B cell (primary cell): ENCODE results near the gene MICA.

Experiments used
- EZH2 ChIP-seq: IDR thresholded peaks from 2 replicates; pipeline ENCODE4 v1.6.1; 2012; ENCODE audit warnings: borderline replicate concordance, low read depth, mild to moderate bottlenecking, moderate library complexity, low read length; ENCODE audit not compliant: insufficient read depth, poor library complexity, severe bottlenecking
- TF ChIP-seq, protein P1 (sequence below): fragments of 200-600 bp; IDR thresholded peaks from one replicate; pipeline ENCODE4 v1.8.0; 2022; ENCODE audit warnings: antibody characterized with exemption, mild to moderate bottlenecking

DNA sequence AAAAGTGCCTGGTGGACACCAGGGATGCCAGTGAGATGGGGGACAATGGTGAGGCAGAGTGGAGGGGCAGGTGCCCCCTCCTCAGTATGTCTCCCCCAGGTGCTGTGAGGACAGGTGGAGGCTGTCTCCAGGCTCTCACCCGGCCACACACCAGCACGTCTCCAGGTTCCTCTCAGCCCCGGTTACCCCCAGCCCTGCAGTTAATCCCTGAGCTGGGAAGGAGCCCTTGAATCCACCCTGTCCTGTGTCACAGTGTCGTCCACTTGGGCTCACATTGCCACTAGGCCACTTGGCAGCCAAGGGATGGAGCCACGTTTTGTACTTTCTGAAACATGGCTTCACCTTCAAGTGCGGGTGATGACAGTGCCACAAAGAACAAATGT, 24.7 kb upstream of the MICA start:
- TF ChIP-seq, protein P1, sequence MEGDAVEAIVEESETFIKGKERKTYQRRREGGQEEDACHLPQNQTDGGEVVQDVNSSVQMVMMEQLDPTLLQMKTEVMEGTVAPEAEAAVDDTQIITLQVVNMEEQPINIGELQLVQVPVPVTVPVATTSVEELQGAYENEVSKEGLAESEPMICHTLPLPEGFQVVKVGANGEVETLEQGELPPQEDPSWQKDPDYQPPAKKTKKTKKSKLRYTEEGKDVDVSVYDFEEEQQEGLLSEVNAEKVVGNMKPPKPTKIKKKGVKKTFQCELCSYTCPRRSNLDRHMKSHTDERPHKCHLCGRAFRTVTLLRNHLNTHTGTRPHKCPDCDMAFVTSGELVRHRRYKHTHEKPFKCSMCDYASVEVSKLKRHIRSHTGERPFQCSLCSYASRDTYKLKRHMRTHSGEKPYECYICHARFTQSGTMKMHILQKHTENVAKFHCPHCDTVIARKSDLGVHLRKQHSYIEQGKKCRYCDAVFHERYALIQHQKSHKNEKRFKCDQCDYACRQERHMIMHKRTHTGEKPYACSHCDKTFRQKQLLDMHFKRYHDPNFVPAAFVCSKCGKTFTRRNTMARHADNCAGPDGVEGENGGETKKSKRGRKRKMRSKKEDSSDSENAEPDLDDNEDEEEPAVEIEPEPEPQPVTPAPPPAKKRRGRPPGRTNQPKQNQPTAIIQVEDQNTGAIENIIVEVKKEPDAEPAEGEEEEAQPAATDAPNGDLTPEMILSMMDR, result no peak
- TF ChIP-seq EZH2, result no peak
